Stimulated activated CD4-positive, alpha-beta T cell treated with anti-CD3 and anti-CD28 coated beads, Interleukin-1b, Interleukin-23, amount 100 ng/mL, for 4 hours (primary cell): Measurements from ENCODE around the gene MAD1L1.

ENCODE experiments used
- DNase-seq, 2 donors: peaks; one replicate each; pipeline ENCODE4 v3.0.0-alpha.2; 2020; ENCODE audit warnings: low read depth in 2 of 2

The MAD1L1 gene

GRCh38 chr7:1798191-1798590 lies 434.6 kb downstream of the MAD1L1 start:
- DNase-seq: no peak

GRCh38 chr7:1794888-1795542 lies 437.7 kb downstream of the MAD1L1 start:
- no peak for DNase-seq

- no peak for DNase-seq
Measured at GRCh38 chr7:1787681-1788235, 445.0 kb downstream of the MAD1L1 start.

GRCh38 chr7:1787241-1787640 lies 445.5 kb downstream of the MAD1L1 start:
- no peak for DNase-seq

GRCh38 chr7:1785839-1786238 lies 446.9 kb downstream of the MAD1L1 start:
- DNase-seq: no peak

GRCh38 chr7:1781369-1781768 lies 451.4 kb downstream of the MAD1L1 start:
- DNase-seq: no peak

- DNase-seq: no peak
Measured at GRCh38 chr7:1779445-1779844, 453.3 kb downstream of the MAD1L1 start.

GRCh38 chr7:1777122-1777521 lies 455.6 kb downstream of the MAD1L1 start:
- no peak for DNase-seq

- no peak for DNase-seq
Measured at GRCh38 chr7:1775389-1775788, 457.4 kb downstream of the MAD1L1 start.

GRCh38 chr7:1770331-1770730 lies 462.4 kb downstream of the MAD1L1 start:
- DNase-seq: no peak

- no peak for DNase-seq
Measured at GRCh38 chr7:1769286-1770200, 463.2 kb downstream of the MAD1L1 start.

- no peak for DNase-seq
Measured at GRCh38 chr7:1768832-1769231, 463.9 kb downstream of the MAD1L1 start.

GRCh38 chr7:1767524-1767923 lies 465.2 kb downstream of the MAD1L1 start:
- no peak for DNase-seq
